Loucy (cell line): ENCODE results near the gene EML1.

ENCODE experiments used
- CTCF ChIP-seq: fragments of 200-600 bp; sonication (generic); conservative IDR thresholded peaks from 2 replicates; pipeline ENCODE4 v1.5.1; 2014; ENCODE audit warnings: mild to moderate bottlenecking, antibody characterized with exemption, low read length
- EZH2phosphoT487 ChIP-seq: fragments of 200-600 bp; IDR thresholded peaks from 2 replicates; pipeline ENCODE4 v1.6.1; 2018; ENCODE audit warnings: antibody characterized with exemption, mild to moderate bottlenecking, moderate library complexity, borderline replicate concordance

GRCh38 chr14:99755068-99755405, 38.2 kb upstream of the EML1 start:
- TF ChIP-seq CTCF (no peak), EZH2phosphoT487 (no peak)
